DLD1 (cell line): ENCODE results near the gene KLK13.

ENCODE experiments used
- in situ Hi-C: cut with HindIII; loops from 2 replicates; pipeline ENCODE4 v1.10.0; 2017; ENCODE audit warnings: low sequenced_read_pairs

Gene KLK13

GRCh38 chr19:51093101-51093500 is 28.2 kb upstream of the KLK13 start:
- in situ Hi-C loops = no loop called here

- in situ Hi-C loops = no loop called here
Measured at GRCh38 chr19:51091895-51092873, 27.3 kb upstream of the KLK13 start.

GRCh38 chr19:51091126-51091525 is 26.2 kb upstream of the KLK13 start:
- in situ Hi-C loops = no loop called here

GRCh38 chr19:51090471-51090870 is 25.6 kb upstream of the KLK13 start:
- in situ Hi-C loops = no loop called here

GRCh38 chr19:51089786-51090185 is 24.9 kb upstream of the KLK13 start:
- in situ Hi-C loops = no loop called here

- in situ Hi-C loops = no loop called here
Measured at GRCh38 chr19:51086153-51086850, 21.4 kb upstream of the KLK13 start.

- in situ Hi-C loops = no loop called here
Measured at GRCh38 chr19:51084505-51084904, 19.6 kb upstream of the KLK13 start.

GRCh38 chr19:51083783-51084182 is 18.9 kb upstream of the KLK13 start:
- in situ Hi-C loops = no loop called here

- in situ Hi-C loops = no loop called here
Measured at GRCh38 chr19:51083181-51083580, 18.3 kb upstream of the KLK13 start.

- in situ Hi-C loops = no loop called here
Measured at GRCh38 chr19:51082611-51083010, 17.7 kb upstream of the KLK13 start, which contains the start of gene KLK14. TSS of gene KLK14 (minus strand) at chr19:51082887. CDS start at chr19:51082614, 273 bp downstream.

GRCh38 chr19:51081476-51081875 is 16.6 kb upstream of the KLK13 start:
- in situ Hi-C loops = no loop called here

GRCh38 chr19:51079481-51080110 is 14.7 kb upstream of the KLK13 start:
- in situ Hi-C loops = no loop called here

GRCh38 chr19:51078731-51079130 is 13.8 kb upstream of the KLK13 start:
- in situ Hi-C loops = no loop called here

GRCh38 chr19:51078104-51078503 is 13.2 kb upstream of the KLK13 start:
- in situ Hi-C loops = no loop called here

GRCh38 chr19:51076631-51077213 is 11.8 kb upstream of the KLK13 start:
- in situ Hi-C loops = no loop called here

- in situ Hi-C loops = no loop called here
Measured at GRCh38 chr19:51075998-51076397, 11.1 kb upstream of the KLK13 start.

- in situ Hi-C loops = no loop called here
Measured at GRCh38 chr19:51071095-51071405, 6.2 kb upstream of the KLK13 start.

GRCh38 chr19:51070334-51071094 is 5.6 kb upstream of the KLK13 start:
- in situ Hi-C loops = no loop called here

- in situ Hi-C loops = no loop called here
Measured at GRCh38 chr19:51066393-51067186, 1.7 kb upstream of the KLK13 start.
